ENCODE measurements around the gene DPYD. TPM values are rescaled to one million over a fixed set of nuclear protein-coding genes. Genes with fewer than 3 reads are reported as not detected.

The DPYD gene
- 35.8 TPM for total RNA-seq

- DNase-seq (ENCODE audit: low read depth in 2 of 3, low spot score in 2 of 3): peak; percentile 72 to 95 (median 88)
These were observed at the start of gene DPYD for GRCh38 chr1:97920832-97921571. Gene DPYD (minus strand): TSS chr1:97921034. CDS start chr1:97920922, 112 bp downstream.

GRCh38 chr1:97960470-97960869 lies 39.6 kb upstream of the DPYD start:
- no peak for DNase-seq (ENCODE audit: low read depth in 2 of 3, low spot score in 2 of 3)

DNA sequence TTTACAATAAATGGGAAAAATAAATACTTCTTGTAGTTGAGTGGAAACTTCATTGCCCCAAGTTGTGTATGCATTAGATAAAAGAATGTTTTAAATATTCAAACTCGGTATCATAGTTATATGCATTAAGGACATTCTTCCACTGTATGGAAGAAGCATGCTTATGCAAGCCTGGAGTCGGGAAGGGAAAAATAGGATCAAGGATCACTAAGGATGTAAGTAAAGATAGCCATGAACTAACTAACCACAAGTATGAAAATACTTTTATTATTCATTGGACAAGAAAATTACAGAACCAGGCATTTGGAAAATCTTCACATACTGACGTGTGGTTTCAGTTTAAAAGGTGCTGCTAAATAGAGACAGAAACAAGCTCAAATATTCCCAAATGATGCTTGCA lies 26.9 kb upstream of the DPYD start:
- no peak for DNase-seq (ENCODE audit: low read depth in 2 of 3, low spot score in 2 of 3)

GRCh38 chr1:97943354-97943753 lies 22.5 kb upstream of the DPYD start:
- no peak for DNase-seq (ENCODE audit: low read depth in 2 of 3, low spot score in 2 of 3)

- DNase-seq (ENCODE audit: low read depth in 2 of 3, low spot score in 2 of 3): peak in 1 of 3 donors; percentile 24
These were observed 21.6 kb upstream of the DPYD start for GRCh38 chr1:97942161-97943123.

DNA sequence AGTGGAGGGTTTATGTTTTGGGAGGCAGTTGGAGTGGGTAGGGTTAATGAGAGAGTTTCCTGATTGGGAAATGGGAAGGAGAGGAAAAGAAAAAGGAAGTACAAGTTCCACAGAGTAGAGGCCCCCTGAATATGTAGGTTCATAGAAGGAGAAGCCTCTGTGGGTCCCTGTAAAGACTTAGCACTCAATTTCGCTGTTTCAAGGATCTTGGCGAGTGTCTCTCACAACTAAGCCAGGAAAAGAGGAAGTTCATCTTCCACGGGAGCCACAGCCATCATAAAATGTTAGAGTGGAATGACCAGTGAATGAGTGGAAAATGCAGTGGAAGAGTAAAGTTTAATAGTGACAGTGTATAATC lies 17.4 kb upstream of the DPYD start:
- DNase-seq (ENCODE audit: low read depth in 2 of 3, low spot score in 2 of 3): no peak

- DNase-seq (ENCODE audit: low read depth in 2 of 3, low spot score in 2 of 3): no peak
These were observed 16.1 kb upstream of the DPYD start for GRCh38 chr1:97936976-97937375.

DNA sequence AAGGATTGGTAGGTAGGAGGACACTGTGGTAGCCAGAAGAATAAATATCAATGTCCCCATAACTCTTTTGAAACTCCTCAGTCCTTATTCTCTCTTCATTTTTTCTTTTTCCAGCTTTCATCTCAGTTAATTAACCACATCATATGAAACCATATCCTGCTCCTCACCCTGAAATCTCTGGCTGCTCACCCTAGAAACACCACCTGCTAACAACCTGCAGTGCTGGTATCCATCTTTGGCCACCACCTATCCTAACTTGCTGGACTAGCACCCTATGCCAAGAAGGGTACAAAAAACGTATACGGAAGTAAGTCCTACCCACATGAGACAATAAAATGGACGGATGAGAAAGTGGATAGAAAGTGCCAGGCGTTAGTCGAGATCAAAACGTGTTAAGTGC lies 13.7 kb upstream of the DPYD start:
- DNase-seq (ENCODE audit: low read depth in 2 of 3, low spot score in 2 of 3): no peak

DNA sequence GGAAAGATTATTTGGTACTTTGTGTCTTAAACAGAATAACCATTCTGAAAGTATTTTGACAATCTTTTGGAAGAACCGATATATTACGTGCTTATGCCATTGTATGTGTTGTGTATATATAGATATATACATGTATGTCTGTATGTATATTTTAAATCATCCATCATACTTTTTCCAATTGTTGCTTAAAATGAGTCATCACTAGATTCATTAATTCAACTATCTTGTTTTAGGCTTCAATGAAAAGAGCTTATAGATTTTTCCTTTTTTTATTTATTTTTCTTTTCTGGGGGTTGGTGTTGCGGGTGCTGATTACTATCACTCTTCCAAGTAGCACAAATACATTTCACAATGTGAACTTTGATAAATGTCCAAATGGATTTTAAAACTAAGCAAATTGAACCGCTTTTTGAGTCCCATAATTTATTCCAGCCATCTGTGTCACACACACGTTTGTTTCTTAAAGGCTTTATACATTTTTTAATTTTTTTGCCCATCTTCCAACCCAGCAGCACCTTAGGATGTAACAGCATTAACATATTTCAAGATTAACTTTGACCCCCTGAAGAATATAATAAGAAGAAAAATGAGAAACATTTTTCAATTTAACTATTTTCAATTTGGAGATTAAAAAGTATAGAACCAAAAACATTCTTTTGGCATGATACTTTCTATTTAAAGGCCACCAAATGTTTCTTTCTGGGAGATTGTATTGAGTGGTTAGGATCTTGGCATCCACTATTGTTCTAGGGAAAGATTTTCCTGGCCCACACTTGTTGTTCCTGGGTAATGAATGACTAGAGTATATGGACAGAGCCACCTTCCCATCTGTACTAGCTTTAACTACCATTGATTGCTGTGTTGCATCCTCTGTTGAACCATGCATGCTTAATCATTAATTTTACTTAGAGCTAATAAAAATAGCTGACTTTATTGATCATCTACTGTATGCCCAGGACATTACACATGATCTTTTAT lies 9.3 kb upstream of the DPYD start:
- no peak for DNase-seq (ENCODE audit: low read depth in 2 of 3, low spot score in 2 of 3)

DNA sequence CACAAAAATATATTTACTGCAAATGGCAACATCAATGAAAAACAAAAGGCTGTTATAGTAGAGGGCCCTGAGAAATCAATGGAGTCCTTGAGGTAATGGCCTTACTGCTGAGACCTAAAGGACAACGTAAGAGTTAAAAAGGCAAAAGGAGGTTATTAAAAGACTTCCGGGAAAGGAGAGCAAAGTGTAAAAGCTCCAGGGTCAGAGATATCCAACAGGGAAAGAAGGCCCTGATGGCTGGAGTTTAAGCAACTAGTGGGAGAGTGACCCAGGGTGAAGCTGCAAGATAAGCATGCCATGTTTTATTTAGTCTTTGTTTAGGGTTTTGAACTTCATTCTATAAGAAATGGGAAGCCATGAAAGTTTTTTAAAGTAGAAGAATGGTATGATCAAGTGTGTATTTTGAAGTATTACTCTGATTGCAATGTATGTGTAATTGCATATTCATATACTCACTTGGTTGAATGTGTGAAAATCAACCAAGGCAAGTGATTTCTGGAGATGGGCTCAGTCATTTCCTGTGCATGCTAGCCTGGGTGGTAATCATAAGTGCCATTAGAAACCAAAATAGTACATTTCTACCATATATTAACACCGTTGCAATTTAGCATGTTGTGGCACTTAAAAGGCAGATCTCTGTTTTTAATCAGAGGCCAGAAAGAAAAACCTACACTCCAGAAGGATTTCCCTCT lies 5.3 kb upstream of the DPYD start:
- no peak for DNase-seq (ENCODE audit: low read depth in 2 of 3, low spot score in 2 of 3)

- no peak for DNase-seq (ENCODE audit: low read depth in 2 of 3, low spot score in 2 of 3)
These were observed 4.3 kb upstream of the DPYD start for GRCh38 chr1:97925151-97925550.

- no peak for DNase-seq (ENCODE audit: low read depth in 2 of 3, low spot score in 2 of 3)
These were observed 3.0 kb upstream of the DPYD start for GRCh38 chr1:97923811-97924210.

DNA sequence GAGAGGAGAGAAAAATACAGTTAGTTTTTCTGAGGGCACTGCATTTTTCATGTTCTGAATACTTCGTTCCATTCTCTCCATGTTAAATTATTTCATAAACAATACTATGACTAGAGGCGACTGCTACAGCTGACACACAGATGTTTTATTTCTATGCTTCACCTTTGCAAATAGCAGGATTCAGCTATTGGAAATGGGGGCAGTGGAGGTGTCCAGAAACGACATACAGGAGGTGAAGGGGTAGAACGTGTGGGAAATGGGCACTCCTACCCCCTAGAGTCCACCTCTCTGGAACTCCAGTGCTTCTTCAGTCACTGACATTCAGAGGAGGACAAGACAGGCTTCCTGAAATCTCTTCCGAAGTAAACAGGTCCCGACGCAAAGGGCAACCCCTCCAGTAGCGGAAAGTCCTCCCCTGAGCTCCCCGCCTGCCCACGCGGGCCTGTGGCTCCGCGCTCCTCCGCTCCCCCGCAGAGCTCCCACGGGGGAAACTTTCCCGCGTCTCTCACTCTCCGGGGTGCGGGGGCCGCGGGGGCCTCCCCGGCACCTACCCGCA lies 480 bp downstream of the DPYD start:
- DNase-seq (ENCODE audit: low read depth in 2 of 3, low spot score in 2 of 3): peak in 1 of 3 donors; percentile 14

GRCh38 chr1:97919585-97920261 lies 1.1 kb downstream of the DPYD start:
- peak in 1 of 3 donors; percentile 45 for DNase-seq (ENCODE audit: low read depth in 2 of 3, low spot score in 2 of 3)

GRCh38 chr1:97918961-97919360 lies 1.9 kb downstream of the DPYD start:
- DNase-seq (ENCODE audit: low read depth in 2 of 3, low spot score in 2 of 3): no peak

- DNase-seq (ENCODE audit: low read depth in 2 of 3, low spot score in 2 of 3): no peak
These were observed 7.2 kb downstream of the DPYD start for GRCh38 chr1:97913506-97914139.

DNA sequence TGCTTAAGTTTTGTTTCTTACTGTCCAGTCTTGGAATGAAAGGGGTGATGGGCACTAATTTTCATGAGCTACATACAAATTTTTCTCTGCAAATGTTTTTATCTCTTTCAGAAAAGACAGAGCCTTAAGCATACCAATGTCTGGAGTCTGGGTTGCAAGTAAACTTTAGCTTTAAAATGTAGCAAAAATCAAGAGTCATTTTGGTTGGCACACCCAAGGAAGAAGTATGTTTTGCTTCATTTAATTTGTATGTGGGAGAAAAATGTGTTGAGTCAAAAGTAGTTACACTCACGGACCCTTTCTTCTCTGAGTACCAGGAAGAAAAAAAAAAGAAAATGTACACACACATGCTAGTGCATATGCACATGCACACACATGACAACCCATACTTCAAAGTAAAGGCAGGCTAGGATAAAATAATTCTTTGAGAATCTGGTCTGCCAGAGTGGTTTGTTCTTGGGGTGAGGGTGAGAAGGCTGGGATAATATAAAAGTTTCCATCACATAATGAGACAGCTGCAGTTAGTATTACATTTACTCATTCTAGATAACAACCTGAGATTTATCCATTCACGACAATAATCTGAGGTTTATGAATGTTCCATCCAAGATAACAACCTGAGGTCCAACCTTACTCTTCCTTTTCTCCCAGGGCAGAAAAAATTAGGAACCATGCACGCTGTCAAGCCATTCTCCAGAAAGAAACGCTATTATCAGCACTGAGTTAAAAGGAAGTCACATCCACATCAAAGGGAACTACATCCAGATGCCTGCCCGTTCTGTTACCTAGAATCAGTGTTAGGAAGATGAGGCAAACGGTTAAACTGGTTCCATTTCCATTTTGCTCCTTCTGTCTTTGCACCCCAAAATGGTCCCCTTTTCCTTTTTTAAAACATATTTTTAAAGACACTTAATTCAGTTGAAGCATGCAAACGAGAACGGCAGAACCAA lies 9.3 kb downstream of the DPYD start:
- DNase-seq (ENCODE audit: low read depth in 2 of 3, low spot score in 2 of 3): no peak

DNA sequence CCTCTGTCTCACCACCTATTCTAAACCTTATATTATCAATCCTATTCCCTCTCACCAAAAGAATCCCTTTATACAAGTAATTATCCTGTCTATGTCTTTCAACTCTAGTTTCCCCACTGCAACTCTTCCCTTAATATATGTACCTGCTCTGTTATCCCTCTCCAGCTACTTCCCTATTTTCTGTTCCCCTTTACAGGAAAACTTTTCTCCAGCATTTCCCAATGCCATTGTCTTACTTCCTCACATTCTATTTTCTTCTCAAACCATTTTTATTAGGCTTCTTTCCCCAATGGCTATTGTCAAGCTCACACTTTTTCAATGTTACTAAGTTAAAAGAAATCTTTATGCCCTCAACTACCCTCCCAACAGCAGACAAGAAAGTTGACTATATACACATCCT lies 11.6 kb downstream of the DPYD start:
- DNase-seq (ENCODE audit: low read depth in 2 of 3, low spot score in 2 of 3): no peak

Measured in hematopoietic multipotent progenitor cell (in vitro differentiated cells).